ENCODE results near the gene ARMC5. TPM values are rescaled to one million over a fixed set of nuclear protein-coding genes. Genes with fewer than 3 reads are reported as not detected.

ARMC5 gene
- total and polyA plus RNA-seq, 9 of the 15 experiments (the other 6 are each of a cell fraction or from before 2014, with no cell fraction given): 0.11 to 13.5 (median 2.1) TPM

GRCh38 chr16:31458844-31459686 lies at the start of gene ARMC5 (continued):
- 0 out of 2 replicates have a peak, but pooled peaks have one; percentile 28 for TF ChIP-seq ZNF609 (CRISPR knock-in tag; IDR thresholded peaks at IDR 0.05; ENCODE audit: borderline replicate concordance)
- TF ChIP-seq ETV1 (tag; conservative IDR thresholded peaks at IDR 0.05; ENCODE audit: low read depth): peak; percentile 77
- no peak for TF ChIP-seq ZNF717 (CRISPR knock-in tag; IDR thresholded peaks at IDR 0.05)
- peak; percentile 79 for TF ChIP-seq PHF8 (IDR thresholded peaks at IDR 0.05; ENCODE audit: borderline replicate concordance, low read length)
- no peak for TF ChIP-seq TCF7L2 (IDR thresholded peaks at IDR 0.05; ENCODE audit: low read depth, low read length)
- no peak for TF ChIP-seq ZBTB1 (CRISPR knock-in tag; IDR thresholded peaks at IDR 0.05; ENCODE audit: borderline replicate concordance, low read depth)
- TF ChIP-seq, protein P1, sequence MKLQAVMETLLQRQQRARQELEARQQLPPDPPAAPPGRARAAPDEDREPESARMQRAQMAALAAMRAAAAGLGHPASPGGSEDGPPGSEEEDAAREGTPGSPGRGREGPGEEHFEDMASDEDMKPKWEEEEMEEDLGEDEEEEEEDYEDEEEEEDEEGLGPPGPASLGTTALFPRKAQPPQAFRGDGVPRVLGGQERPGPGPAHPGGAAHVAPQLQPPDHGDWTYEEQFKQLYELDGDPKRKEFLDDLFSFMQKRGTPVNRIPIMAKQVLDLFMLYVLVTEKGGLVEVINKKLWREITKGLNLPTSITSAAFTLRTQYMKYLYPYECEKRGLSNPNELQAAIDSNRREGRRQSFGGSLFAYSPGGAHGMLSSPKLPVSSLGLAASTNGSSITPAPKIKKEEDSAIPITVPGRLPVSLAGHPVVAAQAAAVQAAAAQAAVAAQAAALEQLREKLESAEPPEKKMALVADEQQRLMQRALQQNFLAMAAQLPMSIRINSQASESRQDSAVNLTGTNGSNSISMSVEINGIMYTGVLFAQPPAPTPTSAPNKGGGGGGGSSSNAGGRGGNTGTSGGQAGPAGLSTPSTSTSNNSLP (IDR thresholded peaks at IDR 0.05; ENCODE audit: borderline replicate concordance, low read depth, low read length): no peak
- peak; percentile 43; the same call in 1 of the 2 replicates for TF ChIP-seq NR2C2 (CRISPR knock-in tag; IDR thresholded peaks at IDR 0.05)
- peak; percentile 94 for TF ChIP-seq NR2C2 (tag; IDR thresholded peaks at IDR 0.05)
- peak; percentile 16 to 63; a peak in 3 of 4 replicates for TF ChIP-seq TEAD1 (CRISPR knock-in tag; IDR thresholded peaks at IDR 0.05)
- TF ChIP-seq, protein P2, sequence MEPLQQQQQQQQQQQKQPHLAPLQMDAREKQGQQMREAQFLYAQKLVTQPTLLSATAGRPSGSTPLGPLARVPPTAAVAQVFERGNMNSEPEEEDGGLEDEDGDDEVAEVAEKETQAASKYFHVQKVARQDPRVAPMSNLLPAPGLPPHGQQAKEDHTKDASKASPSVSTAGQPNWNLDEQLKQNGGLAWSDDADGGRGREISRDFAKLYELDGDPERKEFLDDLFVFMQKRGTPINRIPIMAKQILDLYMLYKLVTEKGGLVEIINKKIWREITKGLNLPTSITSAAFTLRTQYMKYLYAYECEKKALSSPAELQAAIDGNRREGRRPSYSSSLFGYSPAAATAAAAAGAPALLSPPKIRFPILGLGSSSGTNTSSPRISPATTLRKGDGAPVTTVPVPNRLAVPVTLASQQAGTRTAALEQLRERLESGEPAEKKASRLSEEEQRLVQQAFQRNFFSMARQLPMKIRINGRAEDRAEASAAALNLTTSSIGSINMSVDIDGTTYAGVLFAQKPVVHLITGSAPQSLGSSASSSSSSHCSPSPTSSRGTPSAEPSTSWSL (CRISPR knock-in tag; IDR thresholded peaks at IDR 0.05; ENCODE audit: borderline replicate concordance): no peak
- TF ChIP-seq KAT7 (CRISPR knock-in tag; IDR thresholded peaks at IDR 0.05; ENCODE audit: borderline replicate concordance): peak; percentile 75; the same call in 1 of the 2 replicates
- peak; percentile 28 for TF ChIP-seq SMAD4 (CRISPR knock-in tag; conservative IDR thresholded peaks at IDR 0.05)
- no peak for TF ChIP-seq ZNF431 (CRISPR knock-in tag; IDR thresholded peaks at IDR 0.05)
- TF ChIP-seq, protein P3, sequence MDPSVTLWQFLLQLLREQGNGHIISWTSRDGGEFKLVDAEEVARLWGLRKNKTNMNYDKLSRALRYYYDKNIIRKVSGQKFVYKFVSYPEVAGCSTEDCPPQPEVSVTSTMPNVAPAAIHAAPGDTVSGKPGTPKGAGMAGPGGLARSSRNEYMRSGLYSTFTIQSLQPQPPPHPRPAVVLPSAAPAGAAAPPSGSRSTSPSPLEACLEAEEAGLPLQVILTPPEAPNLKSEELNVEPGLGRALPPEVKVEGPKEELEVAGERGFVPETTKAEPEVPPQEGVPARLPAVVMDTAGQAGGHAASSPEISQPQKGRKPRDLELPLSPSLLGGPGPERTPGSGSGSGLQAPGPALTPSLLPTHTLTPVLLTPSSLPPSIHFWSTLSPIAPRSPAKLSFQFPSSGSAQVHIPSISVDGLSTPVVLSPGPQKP (CRISPR knock-in tag; IDR thresholded peaks at IDR 0.05): no peak
- TF ChIP-seq ZNF184 (CRISPR knock-in tag; IDR thresholded peaks at IDR 0.05): no peak
- TF ChIP-seq KLF10 (CRISPR knock-in tag; IDR thresholded peaks at IDR 0.05): no peak
- TF ChIP-seq CEBPB (tag; IDR thresholded peaks at IDR 0.05): peak; percentile 60
